NCI-H226 (cell line): Measurements from ENCODE around the gene DAB1.
"Not testable (repeated sequence)": the region's sequence is repeated elsewhere in the genome, so short reads cannot be mapped to it uniquely, and the experiment has no call there.

Experiments used
- DNase-seq: peaks from one replicate; pipeline ENCODE4 v3.0.0-alpha.2; 2015

The DAB1 gene

DNA sequence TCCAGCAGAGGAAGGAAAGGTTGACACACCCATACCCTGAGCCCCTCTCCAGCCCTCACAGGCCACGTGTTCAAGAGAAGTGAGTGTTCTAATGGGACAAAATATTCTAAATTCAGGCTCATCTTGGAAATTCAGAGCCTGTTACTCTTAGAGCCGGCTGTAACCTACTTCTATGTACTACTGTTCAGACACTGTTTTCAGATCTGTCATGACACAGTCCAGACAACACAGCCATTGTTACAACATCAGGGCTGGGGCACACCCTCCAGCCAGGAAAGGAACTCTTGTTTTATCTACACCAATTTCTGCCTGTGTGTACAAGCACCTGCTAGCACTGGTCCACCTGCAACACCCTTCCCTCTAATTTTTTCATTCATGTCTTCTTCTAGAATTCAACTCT lies 312.7 kb downstream of the DAB1 start:
- no peak for DNase-seq

DNA sequence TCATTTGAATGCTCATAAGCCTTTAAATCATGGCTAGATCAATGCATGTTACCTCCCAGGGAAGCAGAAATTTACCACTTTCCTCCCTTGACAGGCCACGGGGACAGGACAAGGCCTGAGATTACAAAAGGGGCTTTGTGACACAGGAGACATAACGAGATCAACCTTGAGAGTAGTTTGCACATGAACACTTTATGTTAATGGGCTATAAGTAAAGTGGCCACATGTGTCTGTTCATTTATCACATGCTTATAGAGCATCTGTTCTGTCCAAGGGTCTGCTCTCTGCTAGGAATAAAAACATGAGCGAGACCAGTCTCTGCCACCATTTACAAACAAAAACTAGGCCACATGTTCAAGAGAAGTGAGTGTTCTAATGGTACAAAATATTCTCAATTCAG lies 314.0 kb downstream of the DAB1 start:
- no peak for DNase-seq

DNA sequence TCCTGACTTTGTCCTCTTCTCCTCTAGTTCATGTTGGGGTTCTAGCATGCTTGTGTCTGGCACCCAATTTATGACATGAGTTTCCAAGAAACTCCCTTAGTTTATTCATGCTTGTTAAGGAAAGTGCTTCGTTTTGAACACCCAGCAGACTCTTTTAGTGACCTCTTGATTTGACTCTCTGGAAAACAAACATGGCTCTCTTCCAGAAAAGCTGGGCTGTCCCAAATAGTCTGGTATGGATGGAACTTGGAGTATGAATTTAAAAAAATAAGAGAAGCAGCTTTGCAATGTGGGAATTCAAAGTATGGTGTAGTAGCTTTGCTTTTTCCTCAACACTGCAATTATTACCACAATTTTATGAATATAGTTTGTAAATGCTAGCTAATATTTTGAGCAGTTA lies 314.6 kb downstream of the DAB1 start:
- DNase-seq, result no peak

DNA sequence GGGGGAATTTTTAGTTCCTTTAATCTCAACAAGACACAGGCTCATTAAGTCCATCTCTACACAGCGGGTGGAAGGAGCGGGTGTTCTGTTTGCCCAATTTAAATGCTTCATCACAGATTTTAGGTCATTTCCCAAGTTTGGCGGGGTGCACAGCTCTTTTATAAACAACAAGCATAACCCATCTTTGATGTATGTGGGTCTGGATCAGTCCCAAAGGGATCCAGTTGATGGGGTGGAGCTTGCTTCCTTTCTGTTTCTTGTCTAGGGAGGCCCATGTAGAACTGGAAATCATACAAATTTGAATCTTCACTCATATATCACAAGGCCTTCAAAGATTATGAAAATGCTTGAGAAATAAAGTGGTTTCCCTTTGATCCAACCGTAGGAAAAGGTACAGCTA lies 317.6 kb downstream of the DAB1 start:
- DNase-seq, result no peak

DNA sequence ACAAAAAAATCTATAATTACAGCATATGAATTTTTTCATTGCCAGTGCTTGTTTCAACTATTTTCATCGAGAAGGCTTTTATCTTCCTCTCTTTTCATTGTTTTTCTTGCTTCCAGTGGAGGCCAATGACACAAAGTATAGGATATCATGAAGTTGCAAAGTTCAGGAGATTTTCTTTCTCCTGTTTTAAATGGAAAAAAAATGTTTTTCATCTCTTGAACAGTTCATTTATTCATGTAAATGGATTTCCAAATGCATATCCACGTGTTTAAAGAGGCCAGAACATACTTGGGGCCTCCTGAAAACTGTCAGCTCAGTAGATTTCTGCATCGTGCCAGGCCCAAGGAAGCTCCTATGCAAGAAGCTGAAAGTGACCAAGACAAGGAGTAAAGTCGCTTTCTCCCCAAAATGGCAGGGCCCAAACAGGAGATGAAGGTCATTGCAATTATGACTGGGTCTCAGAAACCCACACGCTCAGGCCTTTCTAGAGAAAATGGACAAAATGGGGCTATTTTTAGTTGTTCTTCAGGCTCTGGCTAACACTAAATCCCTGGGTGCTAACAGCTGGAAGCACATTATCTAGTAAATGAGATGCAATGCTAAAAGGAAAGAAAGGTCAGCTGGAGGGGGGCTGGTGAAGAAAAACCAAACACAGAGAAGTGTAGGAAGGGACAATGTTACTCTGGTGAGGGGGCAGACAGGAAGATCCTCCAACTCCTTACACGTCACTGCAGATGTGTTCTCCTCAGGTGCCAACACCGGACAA lies 321.1 kb downstream of the DAB1 start:
- DNase-seq, result no peak

- no peak for DNase-seq
Observed at GRCh38 chr1:57101209-57101608, 322.7 kb downstream of the DAB1 start.

- DNase-seq, result no peak
Observed at GRCh38 chr1:57094749-57095148, 329.1 kb downstream of the DAB1 start.

DNA sequence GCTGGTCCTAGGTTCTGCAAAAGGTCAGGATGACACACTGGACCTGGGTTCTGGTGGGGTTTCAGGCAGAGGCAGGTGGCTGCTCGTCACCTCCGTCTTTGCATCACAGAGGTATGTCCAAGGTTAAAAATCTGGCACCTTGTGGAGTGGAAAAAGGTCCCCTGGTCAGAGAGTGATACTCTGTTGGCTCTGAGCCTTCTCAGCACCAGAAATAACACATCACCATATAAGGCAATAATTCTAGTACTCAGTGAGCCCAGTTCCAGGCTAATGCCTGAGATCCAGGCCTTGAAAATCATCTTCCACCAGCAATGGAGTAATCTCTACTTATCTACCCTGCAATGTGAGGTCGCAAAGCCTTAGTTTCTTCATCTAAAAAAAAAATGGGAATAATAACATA lies 330.7 kb downstream of the DAB1 start:
- DNase-seq, result no peak

DNA sequence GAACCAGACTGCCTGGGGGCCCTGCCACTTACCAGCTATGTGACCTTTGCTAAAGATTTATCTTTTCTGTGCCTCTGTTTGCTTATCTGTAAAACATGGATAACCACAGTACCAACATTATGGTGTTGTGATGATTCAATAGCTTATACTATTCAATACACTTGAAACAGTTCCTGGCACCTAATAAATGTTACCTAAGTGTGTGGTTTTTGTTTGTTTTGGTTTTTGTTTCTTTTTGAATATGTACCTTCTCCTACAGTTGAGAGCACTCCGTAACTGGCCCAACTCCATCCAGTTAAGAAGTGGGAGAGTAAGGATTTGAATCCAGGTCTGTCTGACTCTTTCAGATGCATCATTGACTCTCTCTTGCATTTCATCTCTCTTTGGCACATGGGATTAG lies 332.2 kb downstream of the DAB1 start:
- no peak for DNase-seq

GRCh38 chr1:57089855-57090254 lies 334.0 kb downstream of the DAB1 start:
- no peak for DNase-seq

GRCh38 chr1:57089221-57089620 lies 334.6 kb downstream of the DAB1 start:
- DNase-seq, result no peak

DNA sequence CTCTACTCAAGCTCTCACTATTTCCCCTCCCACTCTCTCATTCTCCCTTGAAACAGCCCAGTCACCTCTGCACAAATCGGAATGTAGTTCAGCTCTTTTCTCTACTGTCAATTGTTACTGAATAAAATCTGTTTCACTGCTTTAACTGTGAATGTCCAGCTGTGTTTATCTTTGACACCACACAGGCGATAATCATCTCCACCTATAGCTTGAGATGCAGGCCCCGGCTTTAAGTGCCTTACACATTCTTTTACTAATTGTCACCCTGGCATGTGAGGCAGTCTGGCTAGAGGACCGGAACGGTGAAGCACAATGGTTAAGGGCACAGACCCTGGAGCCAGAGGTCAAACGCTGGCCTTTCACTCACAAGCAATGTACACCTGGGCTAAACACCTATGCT lies 335.2 kb downstream of the DAB1 start:
- DNase-seq, result no peak

DNA sequence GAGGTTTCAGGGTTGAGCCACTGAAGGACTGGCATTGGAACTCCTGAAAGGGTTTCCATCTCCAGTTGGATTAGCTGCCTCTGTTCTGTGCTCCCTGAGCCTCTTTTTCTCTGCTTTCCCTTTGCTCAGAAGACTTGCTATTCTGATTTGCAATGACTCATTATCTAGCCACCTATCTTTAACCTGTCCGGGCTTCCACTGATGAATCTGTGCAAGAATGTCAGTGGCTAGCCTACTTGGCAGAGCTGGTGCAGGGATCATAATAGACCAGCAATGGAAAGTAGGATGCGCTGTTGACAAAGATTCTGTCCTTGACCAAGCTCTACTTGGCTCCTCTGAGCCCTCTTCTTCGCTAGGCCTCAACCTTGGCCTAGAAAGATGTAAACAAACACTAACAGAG lies 336.2 kb downstream of the DAB1 start:
- not testable (repeated sequence) for DNase-seq

DNA sequence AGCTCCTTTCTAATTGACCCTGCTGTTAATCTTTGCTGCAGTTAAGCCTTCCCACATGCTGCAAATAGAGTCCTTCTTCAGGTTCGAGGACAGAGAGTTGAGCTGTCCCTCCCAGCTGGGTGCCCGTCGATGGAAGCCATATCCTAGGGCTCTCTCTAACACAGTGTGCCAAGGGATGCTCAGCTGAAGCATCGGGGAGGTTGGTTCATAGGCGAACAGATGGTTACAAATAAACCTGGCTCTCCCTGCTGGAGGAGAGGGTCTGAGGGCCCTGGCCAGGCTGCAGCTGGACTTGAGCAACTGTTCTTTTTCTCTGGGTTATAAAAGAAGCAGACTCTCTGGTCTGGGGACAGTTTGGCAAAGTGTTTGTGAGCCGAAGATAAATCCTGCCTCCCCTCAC lies 337.7 kb downstream of the DAB1 start:
- DNase-seq, result no peak

DNA sequence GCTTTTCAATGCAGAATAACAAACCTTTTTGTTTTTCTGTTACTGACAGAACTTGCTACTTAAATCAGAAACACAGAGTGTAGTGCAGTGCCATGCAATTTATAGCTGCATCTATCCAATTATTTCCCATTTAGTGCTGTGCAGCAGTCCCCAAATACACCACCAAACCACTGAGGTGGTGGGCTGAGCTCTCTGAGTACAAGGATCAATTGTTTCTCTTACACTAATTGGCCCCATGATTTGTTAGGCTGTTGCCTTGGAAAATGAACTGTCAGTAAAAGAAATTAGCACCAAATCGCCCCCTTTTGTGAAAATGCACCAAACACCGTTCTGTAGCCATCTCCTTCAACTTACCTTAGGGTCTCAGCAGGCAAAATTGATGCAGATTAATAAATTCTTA lies 339.2 kb downstream of the DAB1 start:
- DNase-seq, result no peak

GRCh38 chr1:57082711-57083439 lies 341.0 kb downstream of the DAB1 start:
- no peak for DNase-seq

- no peak for DNase-seq
Observed at GRCh38 chr1:57079454-57080157, 344.3 kb downstream of the DAB1 start.

DNA sequence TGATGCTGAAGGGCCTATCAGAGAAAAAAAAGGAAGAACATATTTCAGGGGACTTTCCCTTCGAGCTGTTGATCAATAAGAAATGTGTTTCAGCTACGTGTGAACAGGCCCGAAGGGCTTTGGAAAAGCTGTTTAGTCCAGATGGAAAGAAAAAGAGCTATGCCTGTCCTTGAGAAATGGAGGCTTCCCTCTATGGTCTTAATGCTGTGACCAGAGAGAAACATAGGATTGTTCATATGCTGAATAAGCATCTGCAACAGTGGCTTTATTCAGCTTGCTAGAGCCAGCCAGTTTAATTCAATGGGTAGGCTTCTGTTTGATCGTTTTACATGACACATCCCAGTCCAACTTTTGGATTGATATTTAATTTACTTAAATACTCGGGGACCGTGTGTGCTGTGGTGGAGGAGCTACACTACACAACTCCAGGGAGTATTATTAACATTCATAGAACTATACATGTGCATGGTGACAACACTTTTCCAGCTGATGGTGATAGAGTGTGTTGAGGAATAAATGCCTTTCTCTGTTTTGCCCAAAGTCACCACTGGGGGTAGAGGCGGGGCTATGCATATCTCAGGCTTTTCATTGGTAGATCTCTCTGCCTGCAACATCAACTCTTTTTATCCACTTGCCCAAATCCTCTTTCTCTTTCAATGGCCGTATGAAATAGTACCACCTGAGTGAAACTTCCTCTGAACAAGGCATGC lies 351.3 kb downstream of the DAB1 start:
- DNase-seq, result no peak

- DNase-seq, result no peak
Observed at GRCh38 chr1:57067863-57068262, 356.0 kb downstream of the DAB1 start.

DNA sequence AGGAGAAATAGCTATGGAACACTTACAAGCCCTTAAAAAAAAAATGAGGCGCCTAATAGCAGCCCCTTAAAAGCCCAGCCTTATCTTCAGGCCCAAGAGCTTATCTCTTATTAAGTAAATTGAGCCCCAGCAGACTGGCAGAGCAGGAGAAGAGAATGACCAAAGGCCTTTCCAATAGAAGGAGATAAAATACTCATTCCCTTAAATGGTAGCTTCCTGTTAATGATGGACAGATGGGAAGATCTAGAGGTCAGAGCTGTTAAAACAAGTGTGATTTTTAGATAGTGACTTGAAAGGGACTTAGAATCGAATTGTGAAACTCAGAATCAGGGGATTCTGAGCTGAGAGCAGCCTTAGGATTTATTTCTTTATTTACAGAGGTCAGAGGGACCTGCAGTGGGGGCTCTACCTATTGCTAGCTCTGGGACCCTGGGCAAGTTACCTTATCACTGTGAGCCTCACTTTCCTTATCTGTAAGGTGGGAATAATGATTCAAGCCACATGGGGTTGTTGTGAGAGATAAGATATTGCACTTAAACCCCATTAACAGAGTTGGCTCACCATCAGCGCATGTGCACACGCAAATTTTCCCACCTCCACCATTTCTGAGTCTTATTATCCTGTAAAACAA lies 356.8 kb downstream of the DAB1 start:
- DNase-seq, result no peak

GRCh38 chr1:57065442-57065841 lies 358.4 kb downstream of the DAB1 start:
- no peak for DNase-seq

- no peak for DNase-seq
Observed at GRCh38 chr1:57064379-57065140, 359.3 kb downstream of the DAB1 start.
